Large intestine (tissue), 3 donors: ENCODE measurements around the gene TUBA3E. TPM values are rescaled to one million over a fixed set of nuclear protein-coding genes. Genes with fewer than 3 reads are reported as not detected.
"Not testable (repeated sequence)": the region's sequence is repeated elsewhere in the genome, so short reads cannot be mapped to it uniquely, and the experiment has no call there.

Experiments used
- DNase-seq, 2 donors: peaks; one replicate each; pipeline versions ENCODE4 v3.0.0 to v3.0.0-alpha.2; 2013
- H3K27ac ChIP-seq: one replicate; pipeline ENCODE4 v1.5.1; 2013; ENCODE audit warnings: low read length
- H3K27me3 ChIP-seq: 2 replicates; pipeline ENCODE4 v1.6.1; 2013; ENCODE audit warnings: low read length; ENCODE audit not compliant: control insufficient read depth, insufficient read depth
- H3K36me3 ChIP-seq: 2 replicates; pipeline ENCODE4 v1.6.1; 2013; ENCODE audit warnings: low read length; ENCODE audit not compliant: control insufficient read depth, insufficient read depth
- H3K4me1 ChIP-seq: one replicate; pipeline ENCODE4 v1.6.1; 2013; ENCODE audit warnings: low read length; ENCODE audit not compliant: control insufficient read depth, insufficient read depth
- H3K4me3 ChIP-seq: one replicate; pipeline ENCODE4 v1.5.1; 2013; ENCODE audit warnings: low read length
- H3K9me3 ChIP-seq: one replicate; pipeline ENCODE4 v1.6.1; 2013; ENCODE audit warnings: mild to moderate bottlenecking, low read depth, low read length, moderate library complexity; ENCODE audit not compliant: control insufficient read depth
- WGBS: methylation state at CpG from one replicate; pipeline ENCODE4 v1.1.5; 2013; ENCODE audit warnings: low lambda C conversion rate; ENCODE audit not compliant: insufficient coverage; 5-methylcytosine and 5-hydroxymethylcytosine counted together
- polyA plus RNA-seq: library from polyadenylated mRNA; unstranded; fragments of 120-200 nt; gene quantifications from one replicate; pipeline ENCODE4 v1.2.1, GENCODE V29; 2013

The TUBA3E gene
- polyA plus RNA-seq, 1 donor = 0.09 TPM

- not testable (repeated sequence) for H3K4me3 ChIP-seq, H3K27ac ChIP-seq, DNase-seq, H3K4me1 ChIP-seq, H3K9me3 ChIP-seq, H3K36me3 ChIP-seq
- no CpG with 5 or more reads among the region's 28 CpGs for WGBS
- peaks cover 15% of the 10 kb centered on the region for H3K27me3 ChIP-seq
Observed at GRCh38 chr2:130143266-130144039, 54.8 kb downstream of the TUBA3E start.

- H3K4me1 ChIP-seq, DNase-seq, H3K36me3 ChIP-seq, H3K9me3 ChIP-seq, H3K27ac ChIP-seq, H3K4me3 ChIP-seq: not testable (repeated sequence)
- WGBS = no CpG with 5 or more reads among the region's 13 CpGs
- H3K27me3 ChIP-seq = peaks cover 15% of the 10 kb centered on the region
Observed at GRCh38 chr2:130142396-130143265, 55.6 kb downstream of the TUBA3E start.

Other genes with a start within 250 kb of the TUBA3E start
- 0.21 TPM for gene RAB6C, start 218.8 kb downstream of the TUBA3E start, polyA plus RNA-seq
- gene POTEF, start 69.2 kb downstream of the TUBA3E start, polyA plus RNA-seq = not detected
- gene CCDC74B, start 53.3 kb downstream of the TUBA3E start, polyA plus RNA-seq = 3.1 TPM
- 50.1 TPM for gene SMPD4, start 16.8 kb downstream of the TUBA3E start, polyA plus RNA-seq
- 166 TPM for gene MZT2B, start 16.2 kb downstream of the TUBA3E start, polyA plus RNA-seq
- gene IMP4, start 144.5 kb upstream of the TUBA3E start, polyA plus RNA-seq = 49.4 TPM
- 64.4 TPM for gene PTPN18, start 157.6 kb upstream of the TUBA3E start, polyA plus RNA-seq